ENCODE measurements around the gene TYRP1.

DNA sequence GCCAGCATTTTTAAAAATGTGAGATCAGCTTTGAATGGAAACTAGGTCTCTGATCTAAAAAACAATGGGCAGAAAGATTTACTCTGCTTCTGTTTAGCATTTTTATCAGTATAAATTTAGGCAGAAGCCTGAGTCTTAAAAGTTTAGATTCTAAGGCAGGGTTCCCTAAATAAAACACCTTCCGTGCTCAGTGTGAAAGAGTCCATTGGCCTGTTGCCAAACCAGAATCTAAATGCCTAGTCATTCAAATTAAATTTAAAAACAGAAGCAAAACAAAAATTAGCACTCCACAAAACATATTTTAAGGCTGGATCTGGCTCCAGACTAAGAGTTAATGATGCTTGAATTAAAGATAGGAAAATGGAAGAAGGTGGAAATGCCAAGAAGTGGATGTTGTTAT, 4.5 kb downstream of the TYRP1 start:
- TF ChIP-seq, protein P1, sequence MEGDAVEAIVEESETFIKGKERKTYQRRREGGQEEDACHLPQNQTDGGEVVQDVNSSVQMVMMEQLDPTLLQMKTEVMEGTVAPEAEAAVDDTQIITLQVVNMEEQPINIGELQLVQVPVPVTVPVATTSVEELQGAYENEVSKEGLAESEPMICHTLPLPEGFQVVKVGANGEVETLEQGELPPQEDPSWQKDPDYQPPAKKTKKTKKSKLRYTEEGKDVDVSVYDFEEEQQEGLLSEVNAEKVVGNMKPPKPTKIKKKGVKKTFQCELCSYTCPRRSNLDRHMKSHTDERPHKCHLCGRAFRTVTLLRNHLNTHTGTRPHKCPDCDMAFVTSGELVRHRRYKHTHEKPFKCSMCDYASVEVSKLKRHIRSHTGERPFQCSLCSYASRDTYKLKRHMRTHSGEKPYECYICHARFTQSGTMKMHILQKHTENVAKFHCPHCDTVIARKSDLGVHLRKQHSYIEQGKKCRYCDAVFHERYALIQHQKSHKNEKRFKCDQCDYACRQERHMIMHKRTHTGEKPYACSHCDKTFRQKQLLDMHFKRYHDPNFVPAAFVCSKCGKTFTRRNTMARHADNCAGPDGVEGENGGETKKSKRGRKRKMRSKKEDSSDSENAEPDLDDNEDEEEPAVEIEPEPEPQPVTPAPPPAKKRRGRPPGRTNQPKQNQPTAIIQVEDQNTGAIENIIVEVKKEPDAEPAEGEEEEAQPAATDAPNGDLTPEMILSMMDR (IDR thresholded peaks at IDR 0.05) = no peak
- no peak for TF ChIP-seq POLR2A (IDR thresholded peaks at IDR 0.05)

Data from esophagus squamous epithelium (tissue), 4 donors.